Limb (tissue), 2 donors: ENCODE data around the gene HNRNPL.

ENCODE experiments used
- DNase-seq, 2 donors: peaks; one replicate each; pipeline ENCODE4 v3.0.0-alpha.2; 2016; ENCODE audit errors: extremely low spot score in 2 of 2

Gene HNRNPL

DNA sequence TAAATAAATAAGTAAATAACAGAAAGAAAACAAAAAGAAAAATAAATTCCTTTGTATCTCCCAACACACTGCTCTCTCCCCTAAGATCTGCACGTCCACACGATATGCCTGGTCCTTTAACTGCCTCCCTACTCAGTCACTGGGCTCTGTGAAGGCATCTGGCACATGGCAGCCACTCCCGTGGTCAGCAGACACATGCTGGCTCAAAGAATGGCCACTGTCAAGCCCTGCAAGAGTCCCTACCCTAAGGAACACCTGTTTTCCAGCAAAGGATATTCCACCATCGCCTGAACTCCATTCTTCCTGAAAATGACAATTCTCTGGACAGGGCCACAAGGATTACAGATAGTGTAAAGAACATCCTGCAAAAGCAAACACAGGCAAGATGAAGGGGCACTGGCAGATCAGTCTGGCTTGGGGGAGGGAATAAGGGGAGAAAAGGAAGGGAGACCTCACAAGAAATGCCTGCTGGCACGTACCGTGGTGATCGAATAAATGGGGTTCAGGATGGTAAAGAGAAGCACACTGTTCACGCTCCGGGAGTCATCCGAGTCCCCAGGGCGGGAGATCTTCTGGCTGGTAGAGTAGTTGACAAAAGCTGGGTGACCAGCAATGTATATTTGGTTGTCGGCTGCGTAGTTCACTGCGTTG, 4.3 kb downstream of the HNRNPL start:
- no peak for DNase-seq

DNA sequence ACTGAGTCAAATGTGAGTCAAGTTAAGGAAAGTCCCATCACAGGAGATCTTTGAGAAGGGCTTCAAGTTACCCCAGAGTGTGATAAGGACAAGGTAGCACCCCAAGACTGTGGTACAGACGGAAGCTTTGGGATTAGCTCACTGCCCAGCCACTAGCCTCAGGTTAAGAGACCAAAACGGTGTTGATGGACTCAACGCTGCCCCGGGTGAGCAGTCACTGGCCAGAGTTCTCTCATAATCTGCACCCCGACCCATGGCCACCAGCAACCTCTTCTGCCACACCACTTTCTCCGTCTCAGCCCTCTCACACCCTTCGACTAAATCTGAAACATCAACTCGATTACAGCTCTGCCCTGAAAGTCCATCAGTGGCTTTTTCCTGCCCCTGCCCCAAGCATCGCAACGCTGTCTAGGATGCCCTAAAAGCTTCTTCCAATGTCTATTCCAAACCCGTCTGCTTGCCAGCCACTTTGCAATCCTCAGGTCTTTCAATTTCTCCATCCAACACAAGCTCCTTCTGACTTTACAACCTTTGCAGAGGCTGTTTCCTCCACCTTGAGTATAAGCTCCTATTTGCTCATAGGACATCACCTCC, 5.6 kb downstream of the HNRNPL start:
- no peak for DNase-seq

DNA sequence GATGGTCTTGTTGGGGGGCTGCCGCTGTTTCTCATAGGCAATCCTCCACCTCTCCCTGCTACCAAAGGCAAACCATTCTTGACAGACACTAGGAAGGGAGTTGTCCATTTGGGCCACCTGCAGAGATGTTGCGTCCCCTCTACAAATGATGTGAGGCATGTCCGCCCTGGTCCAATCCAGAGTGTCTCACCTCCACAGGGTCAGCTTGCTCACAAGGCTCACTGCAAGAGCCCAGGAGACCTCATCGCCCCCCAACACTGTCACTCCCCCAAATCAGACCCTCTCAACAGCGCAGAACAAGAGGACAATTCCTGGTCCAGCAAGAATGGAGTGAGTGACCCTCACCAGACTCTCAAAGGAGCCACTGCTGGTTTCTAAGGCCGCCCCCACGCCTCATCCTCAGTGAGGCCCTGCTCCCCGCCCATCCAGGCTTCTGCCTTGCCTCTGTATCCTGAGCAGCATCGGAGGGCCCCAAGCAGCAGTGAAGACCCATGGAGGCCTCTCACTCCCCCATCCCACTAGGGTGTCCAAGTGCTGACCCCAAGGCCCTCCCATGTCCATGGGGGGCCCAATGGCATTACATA, 6.5 kb downstream of the HNRNPL start:
- DNase-seq: no peak

DNA sequence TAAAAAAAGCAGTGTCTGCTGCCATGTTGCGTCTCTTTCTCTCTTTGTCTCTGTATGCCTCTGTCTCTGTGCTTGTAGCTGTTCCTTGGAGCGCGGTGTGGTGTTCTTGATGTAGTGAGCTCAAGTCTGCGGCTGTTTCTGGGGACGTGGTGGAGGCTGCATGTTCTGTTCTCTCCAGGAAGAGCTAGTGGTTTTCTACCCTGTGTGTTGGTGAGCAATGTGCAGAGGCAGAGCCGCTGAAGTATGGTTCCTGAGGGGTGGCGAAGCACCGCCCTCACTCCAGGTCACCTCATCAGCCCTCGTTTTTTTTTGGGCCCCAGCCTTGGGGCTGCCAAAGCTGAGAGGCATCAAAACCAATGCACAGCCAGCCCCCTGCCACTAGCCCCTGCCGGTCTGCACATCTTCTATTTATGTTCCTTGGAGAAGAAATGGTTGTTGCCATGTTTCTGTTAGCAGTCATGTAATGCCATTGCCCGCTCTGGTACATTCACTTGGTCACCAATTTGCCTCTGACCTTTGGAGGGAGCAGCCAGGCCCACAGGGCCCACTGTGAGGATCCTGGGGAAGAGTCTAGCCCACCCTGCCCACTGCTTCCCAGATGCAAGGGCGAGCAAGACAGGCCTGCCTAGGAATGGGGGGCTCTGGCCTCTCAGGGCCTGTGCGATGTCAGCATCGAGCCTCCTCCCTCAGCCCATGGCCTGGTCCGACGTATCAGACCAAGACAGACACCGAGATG, 7.2 kb downstream of the HNRNPL start:
- no peak for DNase-seq

DNA sequence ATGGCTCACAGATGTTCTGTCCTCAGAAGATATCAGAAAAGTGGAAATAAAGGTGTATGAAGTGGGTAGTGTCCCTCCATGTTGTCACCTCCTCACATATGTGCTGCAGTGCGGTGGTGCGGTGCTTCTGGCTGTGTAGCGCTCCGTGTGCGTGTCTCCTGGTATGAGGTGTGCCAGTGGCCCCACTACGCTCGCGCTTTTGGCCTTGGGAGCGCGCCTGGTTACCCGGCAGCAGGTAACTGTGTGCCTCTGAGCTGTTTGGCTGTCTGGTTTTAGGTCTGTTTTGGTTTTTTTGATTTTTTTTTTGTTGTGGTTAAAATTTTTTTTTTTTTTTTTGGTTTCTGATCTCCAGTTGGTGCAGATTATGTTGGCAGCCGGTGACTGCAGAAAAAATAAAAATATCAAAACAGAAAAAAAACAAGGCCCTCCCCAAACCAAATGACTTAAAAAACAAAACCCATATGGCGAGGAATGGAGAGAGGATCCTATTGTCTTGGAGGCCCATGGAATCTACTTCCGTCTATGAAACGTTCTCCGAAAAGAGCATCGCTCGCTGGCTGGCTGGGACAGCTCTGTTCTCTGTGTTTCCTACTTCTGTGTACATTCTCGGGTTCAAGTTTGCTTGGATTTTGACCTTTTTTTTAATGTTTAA, 7.9 kb downstream of the HNRNPL start:
- DNase-seq: no peak

DNA sequence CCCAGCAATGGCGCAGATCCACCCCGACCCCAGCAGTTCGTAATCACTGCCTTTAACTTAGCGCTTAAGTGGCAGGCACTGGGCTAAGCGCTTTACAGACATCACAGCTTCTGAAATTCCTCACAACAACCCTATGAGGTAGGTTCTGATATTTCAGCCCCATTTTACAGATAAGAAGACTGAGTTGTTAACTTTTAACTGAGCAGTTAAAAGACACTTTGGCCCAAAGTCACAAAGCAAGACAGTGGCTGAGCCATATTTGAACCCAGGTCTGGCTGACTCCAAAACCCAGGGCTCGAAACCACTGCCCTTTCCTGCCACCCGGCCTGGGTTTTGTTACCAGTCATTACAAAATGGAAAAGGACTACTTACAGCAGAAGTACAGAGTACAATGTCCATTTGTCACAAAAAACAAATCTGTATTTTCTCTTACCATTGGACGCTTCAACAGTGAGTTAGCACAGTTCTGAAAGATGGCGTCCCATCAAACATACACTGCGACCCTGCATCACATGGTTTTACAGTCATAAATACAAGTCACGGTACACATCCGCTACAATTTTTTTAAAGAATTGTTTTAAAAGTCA, 8.5 kb downstream of the HNRNPL start:
- DNase-seq: no peak

DNA sequence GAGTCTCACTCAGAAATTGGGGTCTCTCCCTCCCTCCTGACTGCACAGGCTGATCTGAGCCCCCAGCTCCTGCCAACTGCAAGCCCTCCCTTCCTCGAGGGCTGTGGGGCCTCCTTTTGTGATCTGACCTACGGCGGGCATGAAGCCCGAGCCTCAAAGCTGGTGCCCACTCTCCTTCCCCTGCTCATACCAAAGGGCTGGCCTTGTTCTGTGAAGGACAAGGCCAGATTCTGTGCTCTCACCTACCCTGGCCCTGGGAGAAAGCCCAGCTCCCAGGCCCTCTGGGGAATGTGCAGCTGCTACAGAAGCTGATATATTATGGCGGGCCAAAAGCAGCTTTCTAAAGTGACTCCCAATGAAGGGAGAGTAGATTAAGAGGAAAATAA, 9.2 kb downstream of the HNRNPL start:
- no peak for DNase-seq

DNA sequence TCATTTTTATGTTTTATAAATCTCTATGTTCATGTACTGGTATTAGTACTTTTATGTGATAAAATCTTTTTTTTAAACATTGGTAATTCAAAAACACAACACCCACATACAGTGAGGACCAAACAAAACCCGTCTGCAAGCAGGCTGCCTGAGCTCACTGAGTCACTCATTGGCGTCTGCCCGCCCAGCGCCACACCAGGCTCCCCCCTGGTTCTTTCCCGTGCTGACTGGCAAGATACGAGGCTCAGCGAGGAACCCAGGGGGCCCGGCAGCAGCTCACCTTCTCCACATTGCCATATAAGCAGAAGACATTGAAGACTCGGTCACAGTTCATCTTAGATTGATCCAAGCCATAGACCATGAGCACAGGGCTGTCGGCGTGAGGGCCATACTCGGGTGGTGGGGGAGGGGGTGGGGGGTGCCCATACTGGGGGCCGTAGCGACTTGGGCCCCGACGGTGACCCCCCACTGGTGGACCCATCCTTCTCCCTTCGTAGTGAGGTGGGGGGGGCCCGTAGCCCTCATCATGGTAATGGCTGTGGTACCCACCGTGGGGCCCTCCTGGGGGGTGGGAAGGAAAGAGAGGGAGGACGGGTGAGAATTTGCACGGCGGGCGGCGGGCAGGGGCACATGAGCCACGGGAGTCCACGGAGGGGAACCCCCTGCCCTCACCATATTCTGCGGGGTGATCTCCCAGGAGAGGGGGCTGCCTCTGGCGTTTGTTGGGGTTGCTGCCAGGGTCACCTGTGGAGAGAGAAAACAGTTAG, 9.8 kb downstream of the HNRNPL start:
- DNase-seq: no peak

DNA sequence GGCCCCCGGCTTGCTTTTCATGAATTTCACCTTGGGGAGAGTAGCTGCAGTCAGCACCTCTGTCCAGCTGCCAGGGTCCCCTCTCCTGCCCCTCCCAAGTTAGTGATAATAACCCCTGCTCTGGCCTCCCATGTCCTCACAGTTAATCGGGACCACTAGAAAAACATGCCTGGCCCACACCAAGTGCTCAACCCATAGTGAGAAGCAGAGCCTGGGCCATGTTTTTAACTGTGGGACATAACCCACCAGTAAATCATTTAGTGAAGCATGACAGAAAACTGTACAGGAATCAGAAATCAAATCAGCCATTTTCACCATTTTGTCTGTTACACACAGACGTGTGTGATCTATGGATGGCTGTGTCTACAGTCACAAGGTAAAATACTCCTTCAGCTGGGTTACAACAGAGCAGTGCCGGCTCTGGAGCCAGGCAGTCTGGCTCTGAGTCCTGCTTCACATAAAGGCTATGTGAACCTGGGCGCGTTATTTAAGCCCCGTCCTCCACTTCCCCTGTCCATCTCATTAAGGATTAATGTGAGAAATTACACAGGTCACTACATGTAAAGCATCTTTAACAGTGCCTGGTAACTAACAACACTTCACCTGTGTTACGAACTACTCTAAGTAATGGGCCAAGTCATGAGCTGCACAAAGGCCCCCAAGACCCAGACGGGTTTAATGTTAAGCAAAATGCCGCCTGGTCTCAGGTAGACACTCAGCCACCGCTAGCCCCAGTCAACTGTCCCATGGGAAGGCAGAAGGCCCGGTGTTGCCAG, 10.6 kb downstream of the HNRNPL start:
- DNase-seq: no peak

DNA sequence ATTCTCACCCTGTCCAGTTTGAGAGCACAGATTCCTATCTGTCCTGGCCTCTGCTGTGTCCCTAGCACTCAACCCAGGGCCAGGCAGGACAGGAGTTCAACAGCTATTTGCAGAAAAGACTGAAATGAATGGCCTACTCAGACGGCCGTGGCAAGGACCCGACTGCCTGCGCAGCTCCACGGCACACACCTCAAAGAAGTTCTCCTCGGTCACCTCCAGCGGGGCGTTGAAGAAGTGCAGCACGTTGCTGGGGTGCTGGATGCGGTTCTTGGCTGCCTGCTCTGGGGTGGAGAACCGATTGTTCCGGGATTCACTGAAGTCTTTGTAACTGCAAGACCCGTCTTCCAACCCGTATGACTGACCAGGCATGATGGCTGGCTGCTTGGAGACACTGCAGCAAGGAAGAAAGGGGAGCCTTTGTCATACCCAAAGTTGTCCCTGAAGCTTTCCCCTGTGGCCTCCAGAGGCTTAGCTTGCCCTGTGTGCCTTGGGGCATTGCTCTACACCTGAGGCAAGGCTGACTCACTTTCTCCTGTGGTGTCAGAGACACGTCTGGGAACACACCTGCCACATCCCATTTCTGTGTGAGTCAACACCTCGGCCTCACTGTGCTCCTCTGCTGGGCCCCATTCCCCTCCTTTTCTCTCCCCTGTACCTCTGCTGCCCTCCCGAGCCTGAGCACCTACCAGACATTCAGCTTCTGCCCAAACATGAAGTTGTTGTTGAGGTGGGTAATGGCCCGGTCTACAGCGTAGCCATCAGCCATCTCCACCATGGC, 11.4 kb downstream of the HNRNPL start:
- DNase-seq: no peak

DNA sequence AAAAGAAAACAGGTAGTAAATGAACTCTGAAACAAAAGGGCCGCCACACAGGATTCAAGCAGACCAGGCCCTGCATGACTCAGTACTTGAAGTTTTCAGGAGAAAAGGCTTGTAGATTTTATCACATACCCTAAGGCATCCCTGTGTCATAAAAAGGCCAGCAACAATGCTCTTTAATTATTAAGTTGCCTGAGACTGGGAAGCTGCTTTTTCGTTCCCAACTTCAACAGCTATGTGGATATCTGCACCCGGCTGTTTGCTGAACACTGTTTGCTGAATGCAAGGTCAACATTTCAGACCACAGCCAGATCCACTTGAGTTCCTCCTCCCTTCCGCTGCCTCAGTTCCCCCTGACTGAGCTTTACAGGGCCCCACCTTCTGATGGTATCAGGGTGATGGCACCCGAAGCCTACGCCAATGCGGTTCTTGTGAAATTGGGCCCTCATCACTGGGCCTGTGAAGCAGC, 12.1 kb downstream of the HNRNPL start:
- no peak for DNase-seq

DNA sequence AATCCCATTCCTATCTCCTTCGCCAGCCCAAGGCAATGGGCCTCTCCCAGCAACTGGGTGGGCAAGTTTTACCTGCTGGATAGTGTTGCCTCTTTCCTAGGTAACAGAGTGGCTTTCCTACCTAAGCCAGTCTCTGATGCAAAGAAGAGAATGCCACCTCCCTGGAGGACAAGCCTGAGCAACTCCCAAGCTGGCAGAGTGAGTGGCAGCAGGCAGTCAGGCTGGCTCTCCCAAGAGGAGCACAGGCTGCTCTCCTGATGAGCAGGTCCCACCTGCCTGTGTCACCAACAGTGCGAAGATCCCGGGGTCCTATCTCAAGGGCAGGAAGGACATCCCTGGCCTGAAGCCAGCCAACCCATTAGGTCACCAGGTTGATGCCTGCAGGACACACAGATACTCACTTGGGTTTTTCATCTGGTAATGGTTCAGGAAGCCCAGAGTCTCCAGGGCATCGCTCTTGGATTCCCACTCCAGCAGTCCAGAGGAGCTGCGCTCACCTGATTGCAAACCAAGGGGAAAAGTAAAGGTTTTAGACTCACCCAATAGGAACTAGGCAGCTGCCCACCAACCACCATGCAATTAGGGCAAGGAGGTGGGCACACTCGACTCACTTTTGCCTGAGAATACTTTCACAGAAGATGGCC, 12.7 kb downstream of the HNRNPL start:
- DNase-seq: no peak

DNA sequence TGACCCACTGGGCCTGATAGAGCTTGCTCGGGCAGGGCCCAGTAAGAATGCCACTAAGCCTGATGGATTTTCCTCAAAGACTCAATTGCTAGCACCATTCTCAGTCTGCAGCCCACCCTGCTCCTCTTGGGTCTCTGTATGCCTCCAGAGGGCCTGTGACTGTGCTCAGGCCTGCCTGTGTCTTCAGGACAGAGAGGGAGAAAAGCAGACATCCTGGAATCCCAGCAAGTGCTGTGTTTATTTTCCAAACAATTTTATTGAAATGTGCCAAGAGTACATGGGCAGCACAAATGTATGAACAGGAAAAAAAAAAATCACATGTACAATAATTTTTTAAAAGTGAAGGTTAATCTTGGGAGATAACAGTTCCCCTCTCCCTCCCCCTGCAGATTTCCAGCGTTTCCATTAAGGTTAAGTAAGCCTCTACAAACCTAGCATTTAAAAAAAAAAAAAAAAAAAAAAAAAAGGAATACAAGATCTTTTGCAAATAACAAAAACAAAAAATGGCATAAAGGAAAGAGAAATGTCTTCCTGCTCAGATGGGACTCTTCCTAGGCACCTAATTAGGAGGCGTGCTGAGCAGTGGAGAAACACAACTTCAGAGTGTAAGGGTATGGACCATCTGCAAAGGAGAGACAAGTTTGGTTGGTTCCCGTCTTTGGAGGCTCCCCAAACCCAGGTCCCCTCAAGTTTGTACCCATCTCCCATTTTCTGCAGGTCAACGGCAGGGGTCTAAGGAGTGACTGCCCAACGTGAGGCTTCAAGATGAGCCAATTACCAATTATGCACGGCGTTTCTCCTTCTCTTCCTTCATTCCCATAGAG, 13.4 kb downstream of the HNRNPL start:
- no peak for DNase-seq

DNA sequence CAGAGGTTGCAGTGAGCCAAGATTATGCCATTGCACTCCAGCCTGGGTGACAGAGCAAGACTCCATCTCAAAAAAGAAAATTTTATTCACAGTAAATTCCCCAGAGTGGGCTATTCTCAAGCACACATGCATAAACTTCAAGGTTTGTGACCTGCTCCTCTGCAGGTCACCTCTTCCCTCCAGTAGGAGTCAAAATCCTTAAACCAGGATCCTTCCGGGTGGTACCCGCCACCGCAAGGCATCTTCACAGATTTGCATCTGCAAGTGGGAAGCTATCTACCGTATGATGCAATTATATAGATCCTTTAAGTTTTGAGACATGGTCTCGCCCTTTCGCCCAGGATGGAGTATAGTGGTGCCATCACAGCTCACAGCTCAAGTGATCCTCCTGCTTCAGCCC, 15.2 kb downstream of the HNRNPL start:
- no peak for DNase-seq

DNA sequence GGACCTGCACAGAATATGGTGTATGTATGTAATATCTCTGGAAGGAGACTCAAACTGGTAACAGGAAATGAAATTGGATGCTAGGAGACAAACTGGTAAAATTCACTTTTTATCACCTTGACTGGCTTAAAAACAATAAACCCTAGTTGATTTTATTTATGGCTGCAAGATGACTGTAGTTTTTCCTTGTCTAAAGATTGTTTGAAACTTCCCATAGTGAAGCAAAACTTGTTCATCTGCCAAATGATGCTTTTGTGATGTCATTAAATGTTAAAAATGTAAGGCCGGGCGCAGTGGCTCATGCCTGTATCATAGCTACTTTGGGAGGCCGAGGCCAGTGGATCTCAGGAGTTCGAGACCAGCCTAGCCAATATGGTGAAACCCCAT, 15.7 kb downstream of the HNRNPL start:
- DNase-seq: no peak

DNA sequence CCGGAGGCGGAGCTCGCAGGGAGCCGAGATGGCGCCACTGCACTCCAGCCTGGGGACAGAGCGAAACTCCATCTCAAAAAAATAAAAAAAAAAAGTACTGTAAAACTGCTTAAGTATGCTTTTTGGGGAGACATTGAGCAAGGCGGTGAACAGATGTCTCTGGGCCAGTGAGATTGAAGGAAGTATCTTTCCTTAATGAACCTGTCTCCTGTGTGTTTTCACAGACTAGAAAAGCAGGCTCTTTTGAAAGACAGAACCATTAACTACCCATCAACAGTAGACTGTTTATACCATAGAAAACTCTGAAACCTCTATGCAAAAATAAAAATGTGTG, 16.7 kb downstream of the HNRNPL start:
- no peak for DNase-seq

DNA sequence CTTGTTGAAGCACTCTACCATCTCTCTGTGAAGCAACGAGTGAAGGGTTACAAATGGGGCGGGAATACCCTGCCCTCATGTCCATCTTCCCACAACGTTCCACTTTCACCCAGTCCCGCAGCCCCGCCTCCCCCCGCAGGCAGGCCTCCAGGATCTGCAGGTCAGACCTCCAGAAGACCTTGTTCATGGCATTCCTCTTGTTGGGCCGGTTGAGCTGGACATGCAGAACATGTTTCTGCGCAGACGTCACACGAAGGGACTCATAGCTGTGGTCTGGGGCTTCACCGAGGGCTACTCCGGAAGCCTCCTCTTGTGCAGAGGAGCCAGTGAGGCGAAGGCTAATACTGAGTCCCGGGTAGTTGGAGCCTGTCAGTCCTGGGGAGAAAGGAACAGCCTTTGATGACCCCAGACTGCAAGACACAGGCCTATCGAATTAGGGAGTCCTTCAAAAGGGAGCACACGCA, 18.6 kb downstream of the HNRNPL start:
- DNase-seq: peak in 1 of 2 donors; percentile 62
